ENCODE data around the gene MSRB2.

MSRB2 gene

GRCh38 chr10:23148214-23148613, 52.8 kb downstream of the MSRB2 start:
- H3K27ac ChIP-seq (ENCODE audit: low read length) = no peak overlapping the region
- H3K9me3 ChIP-seq (ENCODE audit: control insufficient read depth, insufficient read depth, low read length) = peaks cover 1% of the 10 kb centered on the region; the same call in 1 of the 2 replicates
- H3K36me3 ChIP-seq (ENCODE audit: control insufficient read depth, insufficient read depth, low read length) = no peaks in the 10 kb centered on the region
- no CpG with 5 or more reads among the region's 19 CpGs for WGBS (ENCODE audit: insufficient coverage, insufficient read length)
- no peak overlapping the region for H3K4me3 ChIP-seq (ENCODE audit: low read length)
- no peaks in the 10 kb centered on the region for H3K4me1 ChIP-seq (ENCODE audit: control insufficient read depth, insufficient read depth, low read length)
- DNase-seq (ENCODE audit: low read depth, low spot score) = no peak
- H3K27me3 ChIP-seq (ENCODE audit: control insufficient read depth, insufficient read depth, low read length) = no peaks in the 10 kb centered on the region

GRCh38 chr10:23150091-23150490, 54.7 kb downstream of the MSRB2 start:
- Histone ChIP-seq H3K27ac (ENCODE audit: low read length) (no peak overlapping the region), H3K36me3 (ENCODE audit: control insufficient read depth, insufficient read depth, low read length) (no peaks in the 10 kb centered on the region), H3K9me3 (ENCODE audit: control insufficient read depth, insufficient read depth, low read length) (peaks cover 1% of the 10 kb centered on the region; the same call in 1 of the 2 replicates), H3K4me1 (ENCODE audit: control insufficient read depth, insufficient read depth, low read length) (no peaks in the 10 kb centered on the region), H3K27me3 (ENCODE audit: control insufficient read depth, insufficient read depth, low read length) (no peaks in the 10 kb centered on the region), H3K4me3 (ENCODE audit: low read length) (no peak overlapping the region)
- WGBS (ENCODE audit: insufficient coverage, insufficient read length) = no CpG with 5 or more reads among the region's 4 CpGs
- no peak for DNase-seq (ENCODE audit: low read depth, low spot score)

- no peak for DNase-seq (ENCODE audit: low read depth, low spot score)
- no peaks in the 10 kb centered on the region for H3K27me3 ChIP-seq (ENCODE audit: control insufficient read depth, insufficient read depth, low read length)
- peaks cover 1% of the 10 kb centered on the region; the same call in 1 of the 2 replicates for H3K9me3 ChIP-seq (ENCODE audit: control insufficient read depth, insufficient read depth, low read length)
- no peak overlapping the region for H3K4me3 ChIP-seq (ENCODE audit: low read length)
- WGBS (ENCODE audit: insufficient coverage, insufficient read length) = no CpG with 5 or more reads among the region's 12 CpGs
- no peaks in the 10 kb centered on the region for H3K4me1 ChIP-seq (ENCODE audit: control insufficient read depth, insufficient read depth, low read length)
- H3K27ac ChIP-seq (ENCODE audit: low read length) = no peak overlapping the region
- no peaks in the 10 kb centered on the region for H3K36me3 ChIP-seq (ENCODE audit: control insufficient read depth, insufficient read depth, low read length)
These were observed 55.2 kb downstream of the MSRB2 start for GRCh38 chr10:23150610-23151009.

GRCh38 chr10:23151071-23151470, 55.7 kb downstream of the MSRB2 start:
- Histone ChIP-seq H3K4me3 (ENCODE audit: low read length) (no peak overlapping the region), H3K27me3 (ENCODE audit: control insufficient read depth, insufficient read depth, low read length) (no peaks in the 10 kb centered on the region), H3K36me3 (ENCODE audit: control insufficient read depth, insufficient read depth, low read length) (no peaks in the 10 kb centered on the region), H3K4me1 (ENCODE audit: control insufficient read depth, insufficient read depth, low read length) (no peaks in the 10 kb centered on the region), H3K27ac (ENCODE audit: low read length) (no peak overlapping the region), H3K9me3 (ENCODE audit: control insufficient read depth, insufficient read depth, low read length) (peaks cover 1% of the 10 kb centered on the region; the same call in 1 of the 2 replicates)
- WGBS (ENCODE audit: insufficient coverage, insufficient read length) = no CpG with 5 or more reads among the region's 7 CpGs
- DNase-seq (ENCODE audit: low read depth, low spot score) = no peak

GRCh38 chr10:23155169-23155568, 59.8 kb downstream of the MSRB2 start:
- no peaks in the 10 kb centered on the region for H3K27me3 ChIP-seq (ENCODE audit: control insufficient read depth, insufficient read depth, low read length)
- no CpG with 5 or more reads among the region's 7 CpGs for WGBS (ENCODE audit: insufficient coverage, insufficient read length)
- no peak for DNase-seq (ENCODE audit: low read depth, low spot score)
- H3K4me3 ChIP-seq (ENCODE audit: low read length) = no peak overlapping the region
- H3K9me3 ChIP-seq (ENCODE audit: control insufficient read depth, insufficient read depth, low read length) = peaks cover 1% of the 10 kb centered on the region; the same call in 1 of the 2 replicates
- H3K36me3 ChIP-seq (ENCODE audit: control insufficient read depth, insufficient read depth, low read length) = no peaks in the 10 kb centered on the region
- H3K27ac ChIP-seq (ENCODE audit: low read length) = no peak overlapping the region
- H3K4me1 ChIP-seq (ENCODE audit: control insufficient read depth, insufficient read depth, low read length) = no peaks in the 10 kb centered on the region

GRCh38 chr10:23156447-23157150, 61.2 kb downstream of the MSRB2 start:
- no CpG with 5 or more reads among the region's 10 CpGs for WGBS (ENCODE audit: insufficient coverage, insufficient read length)
- no peak for DNase-seq (ENCODE audit: low read depth, low spot score)
- no peak overlapping the region for H3K4me3 ChIP-seq (ENCODE audit: low read length)

GRCh38 chr10:23157239-23157681, 61.9 kb downstream of the MSRB2 start:
- Histone ChIP-seq H3K27ac (ENCODE audit: low read length) (no peak overlapping the region), H3K36me3 (ENCODE audit: control insufficient read depth, insufficient read depth, low read length) (no peaks in the 10 kb centered on the region), H3K4me1 (ENCODE audit: control insufficient read depth, insufficient read depth, low read length) (no peaks in the 10 kb centered on the region), H3K27me3 (ENCODE audit: control insufficient read depth, insufficient read depth, low read length) (no peaks in the 10 kb centered on the region; the same call in 1 of the 2 replicates), H3K9me3 (ENCODE audit: control insufficient read depth, insufficient read depth, low read length) (no peaks in the 10 kb centered on the region), H3K4me3 (ENCODE audit: low read length) (no peak overlapping the region)
- DNase-seq (ENCODE audit: low read depth, low spot score) = no peak
- no CpG with 5 or more reads among the region's 14 CpGs for WGBS (ENCODE audit: insufficient coverage, insufficient read length)

More at GRCh38 chr10:23156447-23157150, 61.2 kb downstream of the MSRB2 start:
- Histone ChIP-seq H3K27me3 (ENCODE audit: control insufficient read depth, insufficient read depth, low read length) (no peaks in the 10 kb centered on the region; the same call in 1 of the 2 replicates), H3K36me3 (ENCODE audit: control insufficient read depth, insufficient read depth, low read length) (no peaks in the 10 kb centered on the region), H3K4me1 (ENCODE audit: control insufficient read depth, insufficient read depth, low read length) (no peaks in the 10 kb centered on the region), H3K9me3 (ENCODE audit: control insufficient read depth, insufficient read depth, low read length) (no peaks in the 10 kb centered on the region), H3K27ac (ENCODE audit: low read length) (no peak overlapping the region)

- no CpG with 5 or more reads among the region's 12 CpGs for WGBS (ENCODE audit: insufficient coverage, insufficient read length)
- no peaks in the 10 kb centered on the region for H3K4me1 ChIP-seq (ENCODE audit: control insufficient read depth, insufficient read depth, low read length)
- no peak overlapping the region for H3K27ac ChIP-seq (ENCODE audit: low read length)
- no peak overlapping the region for H3K4me3 ChIP-seq (ENCODE audit: low read length)
- DNase-seq (ENCODE audit: low read depth, low spot score) = no peak
- no peaks in the 10 kb centered on the region; the same call in 1 of the 2 replicates for H3K27me3 ChIP-seq (ENCODE audit: control insufficient read depth, insufficient read depth, low read length)
- H3K36me3 ChIP-seq (ENCODE audit: control insufficient read depth, insufficient read depth, low read length) = no peaks in the 10 kb centered on the region
- no peaks in the 10 kb centered on the region for H3K9me3 ChIP-seq (ENCODE audit: control insufficient read depth, insufficient read depth, low read length)
These were observed 62.5 kb downstream of the MSRB2 start for GRCh38 chr10:23157691-23158369.

GRCh38 chr10:23158370-23158769, 63.0 kb downstream of the MSRB2 start:
- WGBS (ENCODE audit: insufficient coverage, insufficient read length) = no CpG with 5 or more reads among the region's 5 CpGs
- H3K27ac ChIP-seq (ENCODE audit: low read length) = no peak overlapping the region
- DNase-seq (ENCODE audit: low read depth, low spot score) = no peak
- H3K36me3 ChIP-seq (ENCODE audit: control insufficient read depth, insufficient read depth, low read length) = no peaks in the 10 kb centered on the region
- H3K4me3 ChIP-seq (ENCODE audit: low read length) = no peak overlapping the region
- no peaks in the 10 kb centered on the region for H3K9me3 ChIP-seq (ENCODE audit: control insufficient read depth, insufficient read depth, low read length)
- H3K27me3 ChIP-seq (ENCODE audit: control insufficient read depth, insufficient read depth, low read length) = no peaks in the 10 kb centered on the region; the same call in 1 of the 2 replicates
- no peaks in the 10 kb centered on the region for H3K4me1 ChIP-seq (ENCODE audit: control insufficient read depth, insufficient read depth, low read length)

GRCh38 chr10:23171232-23171876, 76.0 kb downstream of the MSRB2 start:
- Histone ChIP-seq H3K27me3 (ENCODE audit: control insufficient read depth, insufficient read depth, low read length) (peaks cover 62% of the 10 kb centered on the region), H3K4me1 (ENCODE audit: control insufficient read depth, insufficient read depth, low read length) (peaks cover 5% of the 10 kb centered on the region), H3K36me3 (ENCODE audit: control insufficient read depth, insufficient read depth, low read length) (no peaks in the 10 kb centered on the region), H3K9me3 (ENCODE audit: control insufficient read depth, insufficient read depth, low read length) (no peaks in the 10 kb centered on the region), H3K27ac (ENCODE audit: low read length) (no peak overlapping the region), H3K4me3 (ENCODE audit: low read length) (no peak overlapping the region)
- WGBS (ENCODE audit: insufficient coverage, insufficient read length) = no CpG with 5 or more reads among the region's 26 CpGs
- no peak for DNase-seq (ENCODE audit: low read depth, low spot score)
